NCI-H345 treated with DMSO at 0.1 percent for 48 hours (cell line): Measurements from ENCODE around the gene AHNAK.

Experiments
- DNase-seq: peaks from one replicate; lab custom pipeline; 2025; ENCODE audit not compliant: unreplicated experiment; lab: John Stamatoyannopoulos, UW

The AHNAK gene

GRCh38 chr11:62498031-62498430 lies 48.6 kb downstream of the AHNAK start:
- DNase-seq = no peak

GRCh38 chr11:62497132-62497801 lies 49.3 kb downstream of the AHNAK start:
- DNase-seq = peak; percentile 1

- no peak for DNase-seq
Measured at GRCh38 chr11:62496676-62497075, 49.9 kb downstream of the AHNAK start.

- no peak for DNase-seq
Measured at GRCh38 chr11:62494246-62494645, 52.4 kb downstream of the AHNAK start.

- no peak for DNase-seq
Measured at GRCh38 chr11:62493801-62494200, 52.8 kb downstream of the AHNAK start.

GRCh38 chr11:62492586-62492985 lies 54.0 kb downstream of the AHNAK start:
- no peak for DNase-seq

GRCh38 chr11:62491571-62492329 lies 54.9 kb downstream of the AHNAK start:
- no peak for DNase-seq

- DNase-seq = no peak
Measured at GRCh38 chr11:62489204-62489603, 57.4 kb downstream of the AHNAK start.

GRCh38 chr11:62487738-62488551 lies 58.7 kb downstream of the AHNAK start:
- peak; percentile 41 for DNase-seq

- no peak for DNase-seq
Measured at GRCh38 chr11:62487136-62487535, 59.5 kb downstream of the AHNAK start.

- no peak for DNase-seq
Measured at GRCh38 chr11:62484352-62484751, 62.3 kb downstream of the AHNAK start.

- DNase-seq = no peak
Measured at GRCh38 chr11:62482753-62483152, 63.9 kb downstream of the AHNAK start.

- DNase-seq = no peak
Measured at GRCh38 chr11:62479631-62480201, 66.9 kb downstream of the AHNAK start.

GRCh38 chr11:62477927-62478326 lies 68.7 kb downstream of the AHNAK start:
- DNase-seq = no peak

- no peak for DNase-seq
Measured at GRCh38 chr11:62472063-62472884, 74.3 kb downstream of the AHNAK start.

GRCh38 chr11:62471603-62472002 lies 75.0 kb downstream of the AHNAK start:
- DNase-seq = no peak

- no peak for DNase-seq
Measured at GRCh38 chr11:62468577-62468976, 78.0 kb downstream of the AHNAK start.

- no peak for DNase-seq
Measured at GRCh38 chr11:62466444-62466843, 80.2 kb downstream of the AHNAK start.

GRCh38 chr11:62464655-62465054 lies 82.0 kb downstream of the AHNAK start:
- no peak for DNase-seq

GRCh38 chr11:62463121-62463542 lies 83.5 kb downstream of the AHNAK start:
- DNase-seq = no peak

GRCh38 chr11:62462508-62462892 lies 84.1 kb downstream of the AHNAK start:
- DNase-seq = no peak
